Fibroblast of mammary gland (primary cell): ENCODE measurements around the gene CCIN.

Experiments
- DNase-seq: peaks from one replicate; pipeline ENCODE4 v3.0.0-alpha.2; 2010; ENCODE audit warnings: low read depth
- H3K4me3 ChIP-seq: 2 replicates; pipeline ENCODE4 v1.5.1; 2011; ENCODE audit warnings: low read depth, mild to moderate bottlenecking, low read length, moderate library complexity; ENCODE audit not compliant: control insufficient read depth
- CTCF ChIP-seq: conservative IDR thresholded peaks from 2 replicates; pipeline ENCODE4 v1.5.1; 2011; ENCODE audit warnings: low read depth, low read length, inconsistent platforms; ENCODE audit not compliant: control insufficient read depth, insufficient read depth

The CCIN gene

GRCh38 chr9:36140086-36141084, 28.8 kb upstream of the CCIN start:
- DNase-seq, result no peak
- no peak for TF ChIP-seq CTCF
- H3K4me3 ChIP-seq, result no peak overlapping the region

GRCh38 chr9:36141288-36141687, 27.9 kb upstream of the CCIN start:
- H3K4me3 ChIP-seq, result no peak overlapping the region
- DNase-seq, result peak; percentile 45
- peak; percentile 39 for TF ChIP-seq CTCF

GRCh38 chr9:36141761-36142160, 27.4 kb upstream of the CCIN start:
- no peak for TF ChIP-seq CTCF
- no peak overlapping the region for H3K4me3 ChIP-seq
- DNase-seq, result no peak

GRCh38 chr9:36142510-36143244, 26.5 kb upstream of the CCIN start:
- H3K4me3 ChIP-seq, result no peak overlapping the region
- no peak for DNase-seq
- no peak for TF ChIP-seq CTCF

GRCh38 chr9:36143245-36143641, 25.9 kb upstream of the CCIN start:
- no peak for TF ChIP-seq CTCF
- no peak for DNase-seq
- H3K4me3 ChIP-seq, result no peak overlapping the region

- no peak for DNase-seq
- no peak for TF ChIP-seq CTCF
- no peak overlapping the region for H3K4me3 ChIP-seq
These were observed 24.6 kb upstream of the CCIN start for GRCh38 chr9:36144309-36145232.
